Fibroblast of pulmonary artery (primary cell): Measurements from ENCODE around the gene BANP.

Source experiments
- DNase-seq: peaks from one replicate; pipeline ENCODE4 v3.0.0-alpha.2; 2010; ENCODE audit warnings: low read depth
- H3K4me3 ChIP-seq: replicated peaks from 2 replicates; pipeline ENCODE4 v1.5.1; 2011; ENCODE audit warnings: low read depth, mild to moderate bottlenecking, control low read depth, low read length, moderate library complexity
- CTCF ChIP-seq: IDR thresholded peaks from 2 replicates; pipeline ENCODE4 v1.5.1; 2011; ENCODE audit warnings: mild to moderate bottlenecking, control low read depth, low read length, inconsistent platforms; ENCODE audit errors: missing control alignments

The BANP gene

GRCh38 chr16:87939562-87940423 is 11.4 kb upstream of the BANP start:
- no peak overlapping the region for H3K4me3 ChIP-seq
- TF ChIP-seq CTCF: no peak
- DNase-seq: no peak

- no peak for TF ChIP-seq CTCF
- DNase-seq: no peak
- no peak overlapping the region for H3K4me3 ChIP-seq
Measured at GRCh38 chr16:87942680-87943079, 8.6 kb upstream of the BANP start.

- H3K4me3 ChIP-seq: peak overlapping the region; percentile 18
- peak; percentile 86 for DNase-seq
- no peak for TF ChIP-seq CTCF
Measured at GRCh38 chr16:87945351-87946042, 5.7 kb upstream of the BANP start.

- no peak for DNase-seq
- no peak overlapping the region for H3K4me3 ChIP-seq
- TF ChIP-seq CTCF: no peak
Measured at GRCh38 chr16:87946596-87947347, 4.5 kb upstream of the BANP start.

GRCh38 chr16:87947356-87948118 is 3.7 kb upstream of the BANP start:
- no peak for DNase-seq
- no peak overlapping the region for H3K4me3 ChIP-seq
- TF ChIP-seq CTCF: no peak

- H3K4me3 ChIP-seq: no peak overlapping the region
- no peak for TF ChIP-seq CTCF
- no peak for DNase-seq
Measured at GRCh38 chr16:87948119-87948545, 3.1 kb upstream of the BANP start.
